SK-N-SH (cell line): ENCODE results near the gene SLC27A3. TPM values are rescaled to one million over a fixed set of nuclear protein-coding genes. Genes with fewer than 3 reads are reported as not detected.

ENCODE experiments used
- CTCF ChIA-PET: fragments of 300-600, 350-600 bp; formaldehyde crosslinking; extraction: SDS; loops from one replicate; lab custom pipeline; 2021; lab: Yijun Ruan, JAX
- POLR2A ChIA-PET: fragments of 350-600 bp; sonication (Branson Sonifier 250); formaldehyde crosslinking; extraction: SDS; loops from one replicate; lab custom pipeline; 2020; ENCODE audit warnings: antibody characterized with exemption, inconsistent platforms; lab: Yijun Ruan, JAX
- DNase-seq: peaks from one replicate; pipeline ENCODE4 v3.0.0; 2012
- H2AFZ ChIP-seq: fragments of 200-600 bp; sonication (generic); 2 replicates; pipeline ENCODE4 v1.8.1; 2016; ENCODE audit warnings: antibody characterized with exemption, mild to moderate bottlenecking, low read depth
- H3F3A ChIP-seq: fragments of 200-600 bp; sonication (generic); replicated peaks from 2 replicates; pipeline ENCODE3; 2016; ENCODE audit warnings: antibody characterized with exemption, mild to moderate bottlenecking; ENCODE audit not compliant: insufficient read depth
- H3K27ac ChIP-seq, 2 experiments: fragments of 200-500 bp in 1 of 2; fragments of 200-600 bp in 1 of 2; sonication (Bioruptor generic) in 1 of 2; sonication (generic), shearing (Covaris generic) in 1 of 2; 2 replicates each; pipeline versions ENCODE4 v1.5.1 to v1.6.1; 2014 to 2016; ENCODE audit warnings: low read depth in 2 of 2, inconsistent platforms in 1 of 2, low read length in 1 of 2, mild to moderate bottlenecking in 1 of 2, mixed read lengths in 1 of 2
- H3K27me3 ChIP-seq: fragments of 200-600 bp; sonication (generic), shearing (Covaris generic); 2 replicates; pipeline ENCODE4 v1.6.1; 2016; ENCODE audit warnings: mixed run types; ENCODE audit not compliant: insufficient read depth
- H3K36me3 ChIP-seq, 2 experiments: fragments of 200-500 bp in 1 of 2; fragments of 200-600 bp in 1 of 2; sonication (Bioruptor generic) in 1 of 2; sonication (generic) in 1 of 2; replicated peaks in 1 of 2; 2 replicates each; pipeline versions ENCODE3 to v1.5.1; 2014 to 2016; ENCODE audit warnings: low read length in 1 of 2, mild to moderate bottlenecking in 1 of 2; ENCODE audit not compliant: insufficient read depth in 2 of 2, control insufficient read depth in 1 of 2
- H3K4me1 ChIP-seq, 2 experiments: fragments of 200-500 bp in 1 of 2; fragments of 200-600 bp in 1 of 2; sonication (Bioruptor generic) in 1 of 2; sonication (generic), shearing (Covaris generic) in 1 of 2; 2 replicates each; pipeline versions ENCODE4 v1.5.1 to v1.6.1; 2014 to 2016; ENCODE audit warnings: low read depth in 1 of 2, low read length in 1 of 2, mixed run types in 1 of 2; ENCODE audit not compliant: insufficient read depth in 2 of 2, control insufficient read depth in 1 of 2
- H3K4me2 ChIP-seq: fragments of 200-600 bp; sonication (generic), shearing (Covaris generic); 2 replicates; pipeline ENCODE4 v1.6.1; 2017; ENCODE audit warnings: mixed run types
- H3K4me3 ChIP-seq, 2 experiments: fragments of 200-500 bp in 1 of 2; fragments of 200-600 bp in 1 of 2; sonication (Bioruptor generic) in 1 of 2; sonication (generic), shearing (Covaris generic) in 1 of 2; 2 replicates each; pipeline versions ENCODE4 v1.5.1 to v1.8.1; 2014 to 2016; ENCODE audit warnings: low read depth in 2 of 2, inconsistent platforms in 1 of 2, low read length in 1 of 2, mild to moderate bottlenecking in 1 of 2, mixed read lengths in 1 of 2, moderate library complexity in 1 of 2
- H3K79me2 ChIP-seq: fragments of 200-600 bp; sonication (generic); 2 replicates; pipeline ENCODE4 v1.8.1; 2017; ENCODE audit warnings: mild to moderate bottlenecking; ENCODE audit not compliant: insufficient read depth
- H3K9ac ChIP-seq: fragments of 200-600 bp; sonication (generic); 2 replicates; pipeline ENCODE4 v1.6.1; 2017; ENCODE audit warnings: mixed run types
- H3K9me2 ChIP-seq: fragments of 200-600 bp; sonication (generic); 2 replicates; pipeline ENCODE4 v1.6.1; 2017; ENCODE audit warnings: mixed run types
- H3K9me3 ChIP-seq: fragments of 200-600 bp; sonication (generic); 2 replicates; pipeline ENCODE4 v1.6.1; 2017; ENCODE audit warnings: mixed run types, mild to moderate bottlenecking, moderate library complexity
- H4K20me1 ChIP-seq: fragments of 200-600 bp; sonication (generic); 2 replicates; pipeline ENCODE4 v1.6.1; 2017; ENCODE audit warnings: mild to moderate bottlenecking, mixed run types; ENCODE audit not compliant: insufficient read depth
- CHD2 ChIP-seq: fragments of 150-350 bp; IDR thresholded peaks from 2 replicates; pipeline ENCODE4 v1.6.1; 2018; ENCODE audit warnings: low read length; ENCODE audit not compliant: partially characterized antibody
- FOSL2 ChIP-seq: IDR thresholded peaks from 2 replicates; pipeline ENCODE4 v1.4.0; 2012; ENCODE audit warnings: low read depth, mild to moderate bottlenecking, moderate library complexity, borderline replicate concordance
- GABPA ChIP-seq: IDR thresholded peaks from 2 replicates; pipeline ENCODE4 v1.4.0; 2012; ENCODE audit warnings: low read depth, mild to moderate bottlenecking
- JUND ChIP-seq: IDR thresholded peaks from 2 replicates; pipeline ENCODE4 v1.4.0; 2012
- MEF2A ChIP-seq: IDR thresholded peaks from 2 replicates; pipeline ENCODE4 v1.4.0; 2012; ENCODE audit warnings: low read depth, borderline replicate concordance
- MXI1 ChIP-seq: IDR thresholded peaks from 2 replicates; pipeline ENCODE4 v1.6.1; 2012; ENCODE audit warnings: mild to moderate bottlenecking, low read depth, low read length, improper control_type of control experiment
- POLR2AphosphoS5 ChIP-seq: IDR thresholded peaks from 2 replicates; pipeline ENCODE4 v1.6.1; 2012; ENCODE audit warnings: low read depth, low read length
- RAD21 ChIP-seq: IDR thresholded peaks from 2 replicates; pipeline ENCODE4 v1.6.1; 2012; ENCODE audit warnings: mild to moderate bottlenecking, low read length
- RCOR1 ChIP-seq: fragments of 150-350 bp; IDR thresholded peaks from 2 replicates; pipeline ENCODE4 v1.6.1; 2017; ENCODE audit warnings: antibody characterized with exemption, low read length
- RXRA ChIP-seq: IDR thresholded peaks from 2 replicates; pipeline ENCODE4 v1.4.0; 2012; ENCODE audit warnings: low read depth, mild to moderate bottlenecking, borderline replicate concordance
- TEAD4 ChIP-seq: IDR thresholded peaks from 2 replicates; pipeline ENCODE4 v1.4.0; 2012; ENCODE audit warnings: mild to moderate bottlenecking, borderline replicate concordance; ENCODE audit not compliant: insufficient read depth
- YY1 ChIP-seq: IDR thresholded peaks from 2 replicates; pipeline ENCODE4 v1.4.0; 2012; ENCODE audit warnings: low read depth, mild to moderate bottlenecking
- WGBS: methylation state at CpG from one replicate; pipeline ENCODE4 v1.1.6; 2017; ENCODE audit warnings: low lambda C conversion rate; 5-methylcytosine and 5-hydroxymethylcytosine counted together
- polyA plus RNA-seq, 3 experiments: library from polyadenylated mRNA; depleted of rRNA; stranded (reverse); fragments of >200 nt; gene quantifications; 2 replicates each; pipeline ENCODE4 v1.2.3, GENCODE V29; 2012
- TF ChIP-seq, protein P1 (sequence below): IDR thresholded peaks from 2 replicates; pipeline ENCODE4 v1.4.0; 2012; ENCODE audit warnings: low read depth, borderline replicate concordance
- TF ChIP-seq, protein P2 (sequence below): IDR thresholded peaks from 2 replicates; pipeline ENCODE4 v1.6.1; 2012; ENCODE audit warnings: mild to moderate bottlenecking, low read depth, low read length, moderate library complexity
- TF ChIP-seq, protein P3 (sequence below): IDR thresholded peaks from 2 replicates; pipeline ENCODE4; 2012
- TF ChIP-seq, protein P4 (sequence below): IDR thresholded peaks from 2 replicates; pipeline ENCODE4 v1.4.0; 2012; ENCODE audit warnings: low read depth, borderline replicate concordance
- TF ChIP-seq, protein P5 (sequence below): fragments of 150-350 bp; IDR thresholded peaks from 2 replicates; pipeline ENCODE4 v1.6.1; 2017; ENCODE audit warnings: antibody characterized with exemption, low read length, low read depth, borderline replicate concordance

The SLC27A3 gene
- polyA plus RNA-seq, 1 of the 3 experiments (the other 2 are of a cell fraction), result 9.0 TPM

DNA sequence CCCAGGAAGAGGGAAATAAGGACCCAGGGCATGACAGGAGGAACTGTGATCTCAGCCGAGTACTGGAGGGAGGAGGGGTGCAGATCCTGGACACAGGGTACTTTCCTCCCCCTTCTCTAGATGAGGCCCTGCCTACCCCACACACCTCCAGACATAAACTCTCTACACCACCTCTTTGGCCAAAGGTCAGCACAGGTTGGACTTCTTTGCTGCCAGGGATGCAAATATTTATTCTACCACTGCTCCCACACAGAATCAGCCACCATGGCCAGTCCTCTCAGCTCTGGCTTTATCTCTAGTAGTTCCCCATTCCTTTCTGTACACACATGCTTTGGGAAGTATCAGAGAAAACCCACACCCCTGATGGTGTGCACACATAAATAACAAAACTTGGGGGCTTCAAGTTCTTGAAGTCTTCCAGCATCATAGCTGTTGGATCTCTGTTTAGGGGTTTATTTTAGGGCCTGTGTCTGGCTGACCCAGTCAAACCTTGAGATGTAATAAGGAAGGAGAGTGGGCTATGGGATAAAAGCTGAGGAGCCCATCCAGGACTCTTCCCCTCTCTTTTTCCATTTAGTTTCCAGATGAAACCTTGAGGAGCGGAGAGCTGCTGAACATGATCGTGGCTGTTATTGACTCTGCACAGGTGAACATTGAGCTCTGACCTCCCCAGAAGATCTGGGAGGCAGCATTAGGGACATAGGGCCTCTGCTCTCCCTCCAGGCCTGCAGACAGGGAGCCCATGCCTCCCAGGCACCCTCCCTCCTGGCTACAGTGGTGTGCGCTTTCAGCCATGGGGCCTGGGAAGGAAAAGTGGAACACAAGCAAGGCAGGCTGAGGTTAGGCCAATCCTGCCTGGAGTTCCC is 6.7 kb upstream of the SLC27A3 start (continued):
- TF ChIP-seq, protein P1, sequence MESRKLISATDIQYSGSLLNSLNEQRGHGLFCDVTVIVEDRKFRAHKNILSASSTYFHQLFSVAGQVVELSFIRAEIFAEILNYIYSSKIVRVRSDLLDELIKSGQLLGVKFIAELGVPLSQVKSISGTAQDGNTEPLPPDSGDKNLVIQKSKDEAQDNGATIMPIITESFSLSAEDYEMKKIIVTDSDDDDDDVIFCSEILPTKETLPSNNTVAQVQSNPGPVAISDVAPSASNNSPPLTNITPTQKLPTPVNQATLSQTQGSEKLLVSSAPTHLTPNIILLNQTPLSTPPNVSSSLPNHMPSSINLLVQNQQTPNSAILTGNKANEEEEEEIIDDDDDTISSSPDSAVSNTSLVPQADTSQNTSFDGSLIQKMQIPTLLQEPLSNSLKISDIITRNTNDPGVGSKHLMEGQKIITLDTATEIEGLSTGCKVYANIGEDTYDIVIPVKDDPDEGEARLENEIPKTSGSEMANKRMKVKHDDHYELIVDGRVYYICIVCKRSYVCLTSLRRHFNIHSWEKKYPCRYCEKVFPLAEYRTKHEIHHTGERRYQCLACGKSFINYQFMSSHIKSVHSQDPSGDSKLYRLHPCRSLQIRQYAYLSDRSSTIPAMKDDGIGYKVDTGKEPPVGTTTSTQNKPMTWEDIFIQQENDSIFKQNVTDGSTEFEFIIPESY, result no peak
- TF ChIP-seq TEAD4 (no peak), MXI1 (no peak), JUND (no peak), RCOR1 (no peak)

DNA sequence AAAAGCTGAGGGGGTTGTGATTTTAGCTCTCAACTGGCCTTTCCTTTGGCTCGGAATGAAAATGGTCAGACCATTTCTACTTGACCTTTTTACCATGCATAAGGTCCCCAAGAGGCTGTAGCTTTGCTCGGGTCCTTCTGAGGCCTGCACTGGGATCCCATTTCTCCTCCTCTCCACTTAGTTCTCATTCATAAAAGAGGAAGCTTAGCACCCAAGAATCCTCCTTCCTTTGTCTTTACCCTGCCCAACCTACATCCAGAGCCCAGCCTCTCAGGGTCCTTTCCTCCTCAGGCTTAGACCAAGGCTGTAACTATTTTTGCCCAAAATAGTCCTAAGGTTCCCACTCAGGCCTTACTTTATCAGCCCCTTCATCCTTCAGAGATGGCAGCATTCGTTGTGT is 6.0 kb upstream of the SLC27A3 start:
- Histone ChIP-seq H3K36me3 (peaks cover 7 to 75% of the 10 kb centered on the region in 2 experiments), H4K20me1 (no peaks in the 10 kb centered on the region), H3K9me3 (no peaks in the 10 kb centered on the region), H3K27me3 (no peaks in the 10 kb centered on the region), H3K9me2 (no peaks in the 10 kb centered on the region), H3K9ac (no peak overlapping the region), H2AFZ (no peak overlapping the region), H3K4me1 (no peaks in the 10 kb centered on the region; a peak in 1 of 4 replicates), H3K27ac (no peak overlapping the region), H3K4me2 (no peak overlapping the region), H3F3A (peaks cover 3% of the 10 kb centered on the region), H3K79me2 (no peaks in the 10 kb centered on the region), H3K4me3 (no peak overlapping the region)
- ChIA-PET POLR2A (interaction anchor here (1.1 kb wide), 1 partner anchor 221 kb away, joined by 3 read pairs; the partner anchor contains the start of gene RPS27), CTCF (interaction anchor here (1.1 to 2.0 kb wide), 3 partner anchors 20 to 91 kb away, joined by 4 to 10 read pairs (median 5); partner anchors contain the start of gene NPR1)
- TF ChIP-seq, protein P2, sequence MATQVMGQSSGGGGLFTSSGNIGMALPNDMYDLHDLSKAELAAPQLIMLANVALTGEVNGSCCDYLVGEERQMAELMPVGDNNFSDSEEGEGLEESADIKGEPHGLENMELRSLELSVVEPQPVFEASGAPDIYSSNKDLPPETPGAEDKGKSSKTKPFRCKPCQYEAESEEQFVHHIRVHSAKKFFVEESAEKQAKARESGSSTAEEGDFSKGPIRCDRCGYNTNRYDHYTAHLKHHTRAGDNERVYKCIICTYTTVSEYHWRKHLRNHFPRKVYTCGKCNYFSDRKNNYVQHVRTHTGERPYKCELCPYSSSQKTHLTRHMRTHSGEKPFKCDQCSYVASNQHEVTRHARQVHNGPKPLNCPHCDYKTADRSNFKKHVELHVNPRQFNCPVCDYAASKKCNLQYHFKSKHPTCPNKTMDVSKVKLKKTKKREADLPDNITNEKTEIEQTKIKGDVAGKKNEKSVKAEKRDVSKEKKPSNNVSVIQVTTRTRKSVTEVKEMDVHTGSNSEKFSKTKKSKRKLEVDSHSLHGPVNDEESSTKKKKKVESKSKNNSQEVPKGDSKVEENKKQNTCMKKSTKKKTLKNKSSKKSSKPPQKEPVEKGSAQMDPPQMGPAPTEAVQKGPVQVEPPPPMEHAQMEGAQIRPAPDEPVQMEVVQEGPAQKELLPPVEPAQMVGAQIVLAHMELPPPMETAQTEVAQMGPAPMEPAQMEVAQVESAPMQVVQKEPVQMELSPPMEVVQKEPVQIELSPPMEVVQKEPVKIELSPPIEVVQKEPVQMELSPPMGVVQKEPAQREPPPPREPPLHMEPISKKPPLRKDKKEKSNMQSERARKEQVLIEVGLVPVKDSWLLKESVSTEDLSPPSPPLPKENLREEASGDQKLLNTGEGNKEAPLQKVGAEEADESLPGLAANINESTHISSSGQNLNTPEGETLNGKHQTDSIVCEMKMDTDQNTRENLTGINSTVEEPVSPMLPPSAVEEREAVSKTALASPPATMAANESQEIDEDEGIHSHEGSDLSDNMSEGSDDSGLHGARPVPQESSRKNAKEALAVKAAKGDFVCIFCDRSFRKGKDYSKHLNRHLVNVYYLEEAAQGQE, result no peak
- TF ChIP-seq, protein P3, sequence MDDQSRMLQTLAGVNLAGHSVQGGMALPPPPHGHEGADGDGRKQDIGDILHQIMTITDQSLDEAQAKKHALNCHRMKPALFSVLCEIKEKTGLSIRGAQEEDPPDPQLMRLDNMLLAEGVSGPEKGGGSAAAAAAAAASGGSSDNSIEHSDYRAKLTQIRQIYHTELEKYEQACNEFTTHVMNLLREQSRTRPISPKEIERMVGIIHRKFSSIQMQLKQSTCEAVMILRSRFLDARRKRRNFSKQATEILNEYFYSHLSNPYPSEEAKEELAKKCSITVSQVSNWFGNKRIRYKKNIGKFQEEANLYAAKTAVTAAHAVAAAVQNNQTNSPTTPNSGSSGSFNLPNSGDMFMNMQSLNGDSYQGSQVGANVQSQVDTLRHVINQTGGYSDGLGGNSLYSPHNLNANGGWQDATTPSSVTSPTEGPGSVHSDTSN, result no peak
- TF ChIP-seq CHD2, result no peak
- TF ChIP-seq FOSL2, result no peak
- TF ChIP-seq YY1, result no peak
- no peak for TF ChIP-seq GABPA
- no peak for TF ChIP-seq MEF2A
- no peak for TF ChIP-seq RAD21
- TF ChIP-seq, protein P4, sequence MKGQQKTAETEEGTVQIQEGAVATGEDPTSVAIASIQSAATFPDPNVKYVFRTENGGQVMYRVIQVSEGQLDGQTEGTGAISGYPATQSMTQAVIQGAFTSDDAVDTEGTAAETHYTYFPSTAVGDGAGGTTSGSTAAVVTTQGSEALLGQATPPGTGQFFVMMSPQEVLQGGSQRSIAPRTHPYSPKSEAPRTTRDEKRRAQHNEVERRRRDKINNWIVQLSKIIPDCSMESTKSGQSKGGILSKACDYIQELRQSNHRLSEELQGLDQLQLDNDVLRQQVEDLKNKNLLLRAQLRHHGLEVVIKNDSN, result no peak
- TF ChIP-seq POLR2AphosphoS5, result no peak
- TF ChIP-seq, protein P1, result no peak
- TF ChIP-seq, protein P5, sequence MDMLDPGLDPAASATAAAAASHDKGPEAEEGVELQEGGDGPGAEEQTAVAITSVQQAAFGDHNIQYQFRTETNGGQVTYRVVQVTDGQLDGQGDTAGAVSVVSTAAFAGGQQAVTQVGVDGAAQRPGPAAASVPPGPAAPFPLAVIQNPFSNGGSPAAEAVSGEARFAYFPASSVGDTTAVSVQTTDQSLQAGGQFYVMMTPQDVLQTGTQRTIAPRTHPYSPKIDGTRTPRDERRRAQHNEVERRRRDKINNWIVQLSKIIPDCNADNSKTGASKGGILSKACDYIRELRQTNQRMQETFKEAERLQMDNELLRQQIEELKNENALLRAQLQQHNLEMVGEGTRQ, result no peak
- no peak for TF ChIP-seq RXRA
- 95% methylated on average over 3 of the region's 3 CpGs for WGBS
- no peak for DNase-seq
